Glomerular visceral epithelial cell (primary cell): ENCODE measurements around the gene MX2.
"Not testable (repeated sequence)": the region's sequence is repeated elsewhere in the genome, so short reads cannot be mapped to it uniquely, and the experiment has no call there.

Experiments
- DNase-seq: peaks from one replicate; pipeline ENCODE4 v3.0.0-alpha.2; 2016; ENCODE audit errors: extremely low spot score

The MX2 gene

GRCh38 chr21:41337515-41337914, 24.3 kb upstream of the MX2 start:
- no peak for DNase-seq

GRCh38 chr21:41338455-41338854, 23.4 kb upstream of the MX2 start:
- DNase-seq: no peak

GRCh38 chr21:41342035-41342434, 19.8 kb upstream of the MX2 start:
- DNase-seq: no peak

- no peak for DNase-seq
Observed at GRCh38 chr21:41344146-41344545, 17.7 kb upstream of the MX2 start.

GRCh38 chr21:41345356-41345755, 16.5 kb upstream of the MX2 start:
- no peak for DNase-seq

GRCh38 chr21:41345934-41346685, 15.7 kb upstream of the MX2 start:
- no peak for DNase-seq

GRCh38 chr21:41346758-41347157, 15.1 kb upstream of the MX2 start:
- DNase-seq: no peak

- no peak for DNase-seq
Observed at GRCh38 chr21:41348434-41348833, 13.4 kb upstream of the MX2 start.

- no peak for DNase-seq
Observed at GRCh38 chr21:41349126-41349525, 12.7 kb upstream of the MX2 start.

GRCh38 chr21:41349619-41350390, 12.0 kb upstream of the MX2 start:
- DNase-seq: no peak

- DNase-seq: no peak
Observed at GRCh38 chr21:41350436-41351155, 11.2 kb upstream of the MX2 start.

- no peak for DNase-seq
Observed at GRCh38 chr21:41357546-41357945, 4.3 kb upstream of the MX2 start.

- DNase-seq: no peak
Observed at GRCh38 chr21:41358193-41359166, 3.3 kb upstream of the MX2 start.

GRCh38 chr21:41359286-41359685, 2.5 kb upstream of the MX2 start:
- DNase-seq: no peak

- DNase-seq: not testable (repeated sequence)
Observed at GRCh38 chr21:41359754-41360071, 2.1 kb upstream of the MX2 start.

- no peak for DNase-seq
Observed at GRCh38 chr21:41360072-41360821, 1.6 kb upstream of the MX2 start.

- no peak for DNase-seq
Observed at GRCh38 chr21:41361053-41361785, 608 bp upstream of the MX2 start.

GRCh38 chr21:41362605-41363369, 960 bp downstream of the MX2 start:
- DNase-seq: no peak
